Gastroesophageal sphincter (tissue), 4 donors: ENCODE measurements around the gene CHTF18. TPM values are rescaled to one million over a fixed set of nuclear protein-coding genes. Genes with fewer than 3 reads are reported as not detected.

ENCODE experiments used
- ATAC-seq: fragments of 150-250 bp; one replicate; pipeline ENCODE4 v1.9.1; 2016; ENCODE audit warnings: mild to moderate bottlenecking, moderate library complexity
- H3K27ac ChIP-seq, 4 donors: fragments of 200-600 bp; sonication (generic) in 3 of 4; 1 replicate in 3 of 4; 2 replicates in 1 of 4; pipeline ENCODE4 v1.5.1; 2016 to 2019
- H3K27me3 ChIP-seq: fragments of 200-600 bp; sonication (generic); one replicate; pipeline ENCODE4 v1.5.1; 2019
- H3K36me3 ChIP-seq, 2 donors: fragments of 200-600 bp; sonication (generic); one replicate each; pipeline ENCODE4 v1.5.1; 2019; ENCODE audit warnings: control low read depth in 1 of 2
- H3K4me1 ChIP-seq, 3 donors: fragments of 200-600 bp; sonication (generic); 1 replicate in 2 of 3; 2 replicates in 1 of 3; pipeline ENCODE4 v1.5.1; 2016 to 2019; ENCODE audit warnings: control low read depth in 2 of 3
- H3K4me3 ChIP-seq, 2 donors: fragments of 200-600 bp; sonication (generic); one replicate each; pipeline ENCODE4 v1.5.1; 2019; ENCODE audit warnings: mild to moderate bottlenecking in 1 of 2, moderate library complexity in 1 of 2
- H3K9me3 ChIP-seq, 3 donors: fragments of 200-600 bp; sonication (generic); one replicate each; pipeline ENCODE4 v1.5.1; 2017 to 2019; ENCODE audit warnings: control low read depth in 2 of 3
- EP300 ChIP-seq: sonication (generic); formaldehyde crosslinking; IDR thresholded peaks from one replicate; pipeline ENCODE4 v1.6.1; 2017; ENCODE audit warnings: antibody characterized with exemption, mild to moderate bottlenecking
- POLR2A ChIP-seq, 2 donors: fragments of 450-650 bp; IDR thresholded peaks; one replicate each; pipeline ENCODE4 v1.6.1; 2017; ENCODE audit warnings: antibody characterized with exemption in 2 of 2, mild to moderate bottlenecking in 2 of 2, moderate library complexity in 1 of 2
- POLR2AphosphoS5 ChIP-seq: sonication (generic); formaldehyde crosslinking; IDR thresholded peaks from one replicate; pipeline ENCODE4 v1.6.1; 2017; ENCODE audit warnings: antibody characterized with exemption
- WGBS, 2 donors: methylation state at CpG; one replicate each; pipeline ENCODE4 v1.1.5; 2018; ENCODE audit warnings: low coverage in 1 of 2; 5-methylcytosine and 5-hydroxymethylcytosine counted together
- total RNA-seq, 4 donors: library from RNA; depleted of rRNA; stranded (reverse); fragments of >200 nt; gene quantifications; one replicate each; pipeline ENCODE4 v1.1.0, GENCODE V29; 2016
- TF ChIP-seq, protein P1 (sequence below), 4 experiments: fragments of 200-600 bp in 2 of 4; fragments of 450-650 bp in 2 of 4; sonication (generic) in 1 of 4; IDR thresholded peaks; one replicate each; pipeline ENCODE4 v1.5.1; 2017 to 2019; ENCODE audit warnings: antibody characterized with exemption in 4 of 4, mild to moderate bottlenecking in 2 of 4, moderate library complexity in 2 of 4

The CHTF18 gene
- total RNA-seq, 4 donors from 2014 or later, result 4.6 to 10.9 (median 8.3) TPM

DNA sequence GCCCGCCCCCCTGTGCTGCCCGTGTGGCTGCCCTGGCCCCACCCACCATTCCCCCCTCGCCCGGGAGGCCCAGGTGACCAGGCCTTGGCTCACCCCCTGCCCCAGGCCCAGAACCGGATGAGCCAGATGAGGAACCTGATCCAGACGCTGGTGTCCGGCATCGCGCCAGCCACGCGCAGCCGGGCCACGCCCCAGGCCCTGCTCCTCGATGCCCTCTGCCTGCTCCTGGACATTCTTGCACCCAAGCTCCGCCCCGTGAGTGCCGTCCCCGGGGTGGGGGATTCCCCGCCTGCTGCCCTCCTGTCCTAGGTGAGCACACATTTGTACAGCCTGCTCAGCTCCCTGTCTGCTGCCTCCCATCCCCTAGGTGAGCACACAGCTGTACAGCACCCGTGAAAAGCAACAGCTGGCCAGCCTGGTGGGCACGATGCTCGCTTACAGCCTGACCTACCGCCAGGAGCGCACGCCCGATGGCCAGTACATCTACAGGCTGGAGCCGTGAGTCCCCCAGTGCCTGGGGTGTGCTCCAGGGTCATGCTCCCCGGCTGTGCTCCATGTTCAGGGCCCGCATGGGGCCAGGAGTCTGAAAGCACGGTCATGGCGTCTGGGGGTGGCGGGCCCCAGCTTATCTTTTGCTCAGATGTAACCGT, 7.3 kb downstream of the CHTF18 start:
- Histone ChIP-seq H3K36me3 (peaks cover 0 to 20% of the 10 kb centered on the region in 2 donors), H3K27me3 (peaks cover 53% of the 10 kb centered on the region), H3K9me3 (no peaks in the 10 kb centered on the region), H3K4me1 (no peaks in the 10 kb centered on the region), H3K4me3 (no peak overlapping the region), H3K27ac (no peak overlapping the region)
- no CpG with 5 or more reads among the region's 33 CpGs for WGBS, 2 donors
- TF ChIP-seq, protein P1, sequence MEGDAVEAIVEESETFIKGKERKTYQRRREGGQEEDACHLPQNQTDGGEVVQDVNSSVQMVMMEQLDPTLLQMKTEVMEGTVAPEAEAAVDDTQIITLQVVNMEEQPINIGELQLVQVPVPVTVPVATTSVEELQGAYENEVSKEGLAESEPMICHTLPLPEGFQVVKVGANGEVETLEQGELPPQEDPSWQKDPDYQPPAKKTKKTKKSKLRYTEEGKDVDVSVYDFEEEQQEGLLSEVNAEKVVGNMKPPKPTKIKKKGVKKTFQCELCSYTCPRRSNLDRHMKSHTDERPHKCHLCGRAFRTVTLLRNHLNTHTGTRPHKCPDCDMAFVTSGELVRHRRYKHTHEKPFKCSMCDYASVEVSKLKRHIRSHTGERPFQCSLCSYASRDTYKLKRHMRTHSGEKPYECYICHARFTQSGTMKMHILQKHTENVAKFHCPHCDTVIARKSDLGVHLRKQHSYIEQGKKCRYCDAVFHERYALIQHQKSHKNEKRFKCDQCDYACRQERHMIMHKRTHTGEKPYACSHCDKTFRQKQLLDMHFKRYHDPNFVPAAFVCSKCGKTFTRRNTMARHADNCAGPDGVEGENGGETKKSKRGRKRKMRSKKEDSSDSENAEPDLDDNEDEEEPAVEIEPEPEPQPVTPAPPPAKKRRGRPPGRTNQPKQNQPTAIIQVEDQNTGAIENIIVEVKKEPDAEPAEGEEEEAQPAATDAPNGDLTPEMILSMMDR (IDR thresholded peaks at IDR 0.05), result no peak
- no peak for TF ChIP-seq POLR2AphosphoS5
- no peak for TF ChIP-seq POLR2A (IDR thresholded peaks at IDR 0.05)
- TF ChIP-seq EP300, result no peak
- no peak for ATAC-seq

DNA sequence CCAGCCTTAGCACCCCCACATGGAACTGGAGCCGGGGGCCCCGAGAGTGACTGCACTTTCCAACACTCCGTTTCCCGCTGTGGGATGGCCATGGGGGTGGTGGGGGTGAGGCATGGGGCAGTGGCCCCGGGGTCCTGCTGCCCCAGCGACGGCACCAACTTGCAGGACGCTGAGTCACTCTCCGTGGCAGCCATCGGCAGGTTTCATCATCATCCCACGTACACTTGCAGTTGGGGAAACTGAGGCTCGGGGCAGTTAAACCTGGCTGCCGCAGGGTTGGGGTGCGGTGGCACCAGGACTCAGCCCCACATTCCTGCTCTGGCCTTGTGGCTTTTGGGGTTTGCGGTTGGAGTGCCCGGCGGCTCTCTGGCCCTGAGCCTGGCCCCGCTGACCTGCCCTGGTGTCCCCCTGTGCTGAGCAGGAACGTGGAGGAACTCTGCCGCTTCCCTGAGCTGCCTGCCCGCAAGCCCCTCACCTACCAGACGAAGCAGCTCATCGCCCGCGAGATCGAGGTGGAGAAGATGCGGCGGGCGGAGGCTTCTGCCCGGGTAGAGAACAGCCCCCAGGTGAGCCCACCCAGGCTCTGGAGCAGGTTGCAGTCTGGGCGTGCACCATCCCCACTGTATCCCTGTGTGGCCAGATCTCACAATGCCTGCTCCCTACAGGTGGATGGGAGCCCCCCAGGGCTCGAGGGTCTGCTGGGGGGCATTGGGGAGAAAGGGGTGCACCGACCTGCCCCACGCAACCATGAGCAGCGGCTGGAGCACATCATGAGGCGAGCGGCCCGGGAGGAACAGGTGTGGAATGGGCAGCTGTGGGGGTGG, 8.1 kb downstream of the CHTF18 start:
- H3K9me3 ChIP-seq, result no peaks in the 10 kb centered on the region
- H3K4me1 ChIP-seq, result no peaks in the 10 kb centered on the region
- no peak for TF ChIP-seq POLR2AphosphoS5
- no peak overlapping the region for H3K4me3 ChIP-seq
- H3K36me3 ChIP-seq, result peaks cover 0 to 12% of the 10 kb centered on the region in 2 donors
- no peak for ATAC-seq
- no peak overlapping the region for H3K27ac ChIP-seq
- WGBS, 2 donors, result no CpG with 5 or more reads among the region's 38 CpGs
- H3K27me3 ChIP-seq, result peaks cover 61% of the 10 kb centered on the region

DNA sequence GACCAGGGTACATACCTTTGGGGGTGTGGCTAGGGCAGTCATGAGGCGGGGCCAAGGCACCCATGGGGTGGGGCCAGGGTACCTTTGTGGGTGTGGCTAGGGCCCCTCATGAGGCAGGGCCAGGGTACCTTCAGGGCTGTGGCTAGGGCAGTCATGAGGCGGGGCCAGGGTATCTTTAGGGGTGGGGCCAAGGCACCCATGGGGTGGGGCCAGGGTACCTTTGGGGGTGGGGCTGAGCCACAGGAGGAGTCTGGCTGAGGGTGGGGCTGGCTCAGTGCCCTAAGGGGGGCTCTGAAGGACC, 8.7 kb downstream of the CHTF18 start:
- Histone ChIP-seq H3K4me1 (no peaks in the 10 kb centered on the region), H3K27me3 (peaks cover 66% of the 10 kb centered on the region), H3K4me3 (no peak overlapping the region), H3K27ac (no peak overlapping the region), H3K9me3 (no peaks in the 10 kb centered on the region), H3K36me3 (peaks cover 0 to 7% of the 10 kb centered on the region in 2 donors)
- WGBS, 2 donors, result no CpG with 5 or more reads among the region's 2 CpGs
- ATAC-seq, result no peak
- TF ChIP-seq EP300, result no peak
- no peak for TF ChIP-seq POLR2AphosphoS5
- no peak for TF ChIP-seq POLR2A (IDR thresholded peaks at IDR 0.05)
- TF ChIP-seq, protein P1 (IDR thresholded peaks at IDR 0.05), result no peak

DNA sequence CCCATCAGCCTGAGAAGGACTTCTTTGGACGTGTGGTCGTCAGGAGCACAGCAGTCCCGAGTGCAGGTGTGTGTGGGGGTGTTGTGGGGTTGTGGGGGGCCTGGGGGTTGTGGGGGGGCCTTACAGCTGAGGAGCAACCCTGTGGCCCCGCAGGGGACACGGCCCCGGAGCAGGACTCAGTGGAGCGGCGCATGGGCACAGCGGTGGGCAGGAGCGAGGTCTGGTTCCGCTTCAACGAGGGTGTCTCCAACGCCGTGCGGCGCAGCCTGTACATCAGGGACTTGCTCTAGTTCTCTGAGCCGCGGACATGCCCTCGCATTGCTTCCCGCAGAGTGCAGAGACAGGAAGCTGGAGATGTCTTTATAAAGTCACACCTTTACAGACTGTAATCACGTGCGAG, 9.3 kb downstream of the CHTF18 start:
- 88 to 100% methylated on average over 1 to 6 of the region's 22 CpGs for WGBS, 2 donors
- no peak overlapping the region for H3K27ac ChIP-seq
- no peaks in the 10 kb centered on the region for H3K9me3 ChIP-seq
- peaks cover 72% of the 10 kb centered on the region for H3K27me3 ChIP-seq
- TF ChIP-seq, protein P1 (IDR thresholded peaks at IDR 0.05), result no peak
- TF ChIP-seq POLR2A (IDR thresholded peaks at IDR 0.05) (no peak), POLR2AphosphoS5 (no peak), EP300 (no peak)
- no peak overlapping the region for H3K4me3 ChIP-seq
- no peak for ATAC-seq
- peaks cover 0 to 7% of the 10 kb centered on the region in 2 donors for H3K36me3 ChIP-seq
- H3K4me1 ChIP-seq, result no peaks in the 10 kb centered on the region

DNA sequence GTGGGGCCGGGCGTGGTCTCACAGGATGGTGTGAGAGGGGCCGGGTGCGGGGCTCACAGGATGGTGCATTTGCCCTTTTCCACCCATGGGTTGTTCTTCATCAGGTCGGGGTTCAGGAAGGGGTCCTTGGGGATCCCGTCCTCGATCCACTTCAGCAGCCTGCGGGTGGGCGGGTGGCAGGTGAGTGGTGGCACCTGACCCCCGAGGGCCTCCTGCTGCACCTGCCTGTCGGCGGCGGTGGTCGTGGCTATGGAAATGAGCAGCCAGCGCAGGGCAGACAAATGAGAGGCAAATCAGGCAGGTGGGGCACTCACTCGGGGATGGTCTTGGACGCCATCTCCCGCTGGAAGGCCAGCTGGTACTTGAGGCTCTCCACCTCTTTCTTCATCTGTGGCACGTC, 10.2 kb downstream of the CHTF18 start:
- H3K9me3 ChIP-seq, result no peaks in the 10 kb centered on the region
- no peak overlapping the region for H3K27ac ChIP-seq
- peaks cover 0 to 2% of the 10 kb centered on the region in 2 donors for H3K36me3 ChIP-seq
- H3K27me3 ChIP-seq, result peaks cover 82% of the 10 kb centered on the region
- WGBS, 2 donors, result 93 to 100% methylated on average over 2 to 3 of the region's 19 CpGs
- H3K4me3 ChIP-seq, result no peak overlapping the region
- no peak for ATAC-seq
- TF ChIP-seq POLR2AphosphoS5 (no peak), EP300 (no peak), POLR2A (IDR thresholded peaks at IDR 0.05) (no peak)
- TF ChIP-seq, protein P1 (IDR thresholded peaks at IDR 0.05), result no peak
- no peaks in the 10 kb centered on the region for H3K4me1 ChIP-seq
